Keratinocyte (primary cell): ENCODE results near the gene SPINK9. TPM values are rescaled to one million over a fixed set of nuclear protein-coding genes. Genes with fewer than 3 reads are reported as not detected.

Experiments
- DNase-seq: peaks from one replicate; pipeline ENCODE4 v3.0.0-alpha.2; 2011; ENCODE audit warnings: low read depth, missing footprints, low spot score
- FAIRE-seq: peaks from 2 replicates; lab custom pipeline; 2011; peaks lifted over from hg19 to GRCh38; lab: Jason Lieb, UNC
- H2AFZ ChIP-seq: 2 replicates; pipeline ENCODE4 v1.6.0; 2012; ENCODE audit warnings: low read length, control low read depth, inconsistent platforms; ENCODE audit not compliant: control insufficient read depth
- H3K27ac ChIP-seq: 2 replicates; pipeline ENCODE4 v1.5.1; 2011; ENCODE audit warnings: low read length; ENCODE audit not compliant: control insufficient read depth, insufficient read depth
- H3K27me3 ChIP-seq: 3 replicates; pipeline ENCODE4 v1.6.0; 2011; ENCODE audit warnings: low read length; ENCODE audit not compliant: control insufficient read depth, insufficient read depth; ENCODE audit errors: extremely low read depth
- H3K36me3 ChIP-seq, 2 experiments: 2 replicates in 1 of 2; 3 replicates in 1 of 2; pipeline ENCODE4 v1.5.1; 2011; ENCODE audit warnings: low read length in 2 of 2, mild to moderate bottlenecking in 1 of 2; ENCODE audit not compliant: control insufficient read depth in 2 of 2, insufficient read depth in 2 of 2; ENCODE audit errors: extremely low read depth in 1 of 2
- H3K4me1 ChIP-seq: 3 replicates; pipeline ENCODE4 v1.5.1; 2011; ENCODE audit warnings: low read length; ENCODE audit not compliant: control insufficient read depth, insufficient read depth; ENCODE audit errors: extremely low read depth
- H3K4me2 ChIP-seq: 3 replicates; pipeline ENCODE4 v1.6.0; 2011; ENCODE audit warnings: low read depth, low read length; ENCODE audit not compliant: control insufficient read depth, insufficient read depth; ENCODE audit errors: extremely low read depth
- H3K4me3 ChIP-seq, 3 experiments: fragments of 200-600 bp in 1 of 3; sonication (generic) in 1 of 3; 2 replicates in 2 of 3; 3 replicates in 1 of 3; pipeline ENCODE4 v1.5.1; 2011 to 2016; ENCODE audit warnings: low read length in 3 of 3, mild to moderate bottlenecking in 3 of 3, control low read depth in 2 of 3, inconsistent platforms in 1 of 3, low read depth in 1 of 3, mixed read lengths in 1 of 3, mixed run types in 1 of 3, moderate library complexity in 1 of 3; ENCODE audit not compliant: control insufficient read depth in 2 of 3, insufficient read depth in 2 of 3; ENCODE audit errors: extremely low read depth in 1 of 3
- H3K79me2 ChIP-seq: 2 replicates; pipeline ENCODE4 v1.6.0; 2012; ENCODE audit warnings: low read length; ENCODE audit not compliant: control insufficient read depth, insufficient read depth
- H3K9ac ChIP-seq: 3 replicates; pipeline ENCODE4 v1.6.0; 2011; ENCODE audit warnings: low read length; ENCODE audit not compliant: control insufficient read depth, insufficient read depth; ENCODE audit errors: extremely low read depth
- H3K9me1 ChIP-seq: 3 replicates; pipeline ENCODE4 v1.6.0; 2011; ENCODE audit warnings: low read length; ENCODE audit not compliant: control insufficient read depth, insufficient read depth; ENCODE audit errors: extremely low read depth
- H3K9me3 ChIP-seq: 2 replicates; pipeline ENCODE4 v1.5.1; 2012; ENCODE audit warnings: low read depth, low read length; ENCODE audit not compliant: control insufficient read depth
- H4K20me1 ChIP-seq: 3 replicates; pipeline ENCODE4 v1.6.0; 2011; ENCODE audit warnings: low read length; ENCODE audit not compliant: control insufficient read depth, insufficient read depth; ENCODE audit errors: extremely low read depth
- CTCF ChIP-seq, 3 experiments: IDR thresholded peaks in 1 of 3; conservative IDR thresholded peaks in 1 of 3; optimal IDR thresholded peaks in 1 of 3; 2 replicates in 2 of 3; 3 replicates in 1 of 3; pipeline versions ENCODE3 to v1.5.1; 2011; ENCODE audit warnings: low read length in 3 of 3, mild to moderate bottlenecking in 3 of 3, moderate library complexity in 2 of 3, control low read depth in 1 of 3, inconsistent platforms in 1 of 3; ENCODE audit not compliant: insufficient read depth in 2 of 3; ENCODE audit errors: extremely low read depth in 1 of 3
- EZH2 ChIP-seq: IDR thresholded peaks from one replicate; pipeline ENCODE4 v1.6.1; 2012; ENCODE audit warnings: inconsistent platforms, mild to moderate bottlenecking, low read length, moderate library complexity
- dilution Hi-C: fragments of 300-500 bp; cut with MboI; formaldehyde crosslinking; loops from one replicate; pipeline ENCODE4 v1.7.0; 2020; ENCODE audit warnings: low sequenced_read_pairs; ENCODE audit not compliant: extremely low pct_ligation_motif_present
- polyA plus RNA-seq, 5 experiments: library from polyadenylated mRNA; depleted of rRNA in 3 of 5; stranded (reverse) in 3 of 5; stranded (forward) in 1 of 5; unstranded in 1 of 5; fragments of >200 nt; gene quantifications; 1 replicate in 1 of 5; 2 replicates in 3 of 5; 3 replicates in 1 of 5; pipeline versions ENCODE4 v1.2.1 to v1.2.3, GENCODE V29; 2011 to 2012; ENCODE audit warnings: missing spikeins in 2 of 5, low read depth in 1 of 5, low replicate concordance in 1 of 5
- small RNA-seq, 3 experiments: library from RNA; depleted of rRNA; stranded (forward); fragments of <200 nt; gene quantifications; one replicate each; pipeline ENCODE3, GENCODE V24; 2012; ENCODE audit warnings: low read depth in 3 of 3, low replicate concordance in 1 of 3; ENCODE audit not compliant: insufficient read length in 3 of 3

SPINK9 gene
- polyA plus RNA-seq, 1 donor (not counting 4 experiments of a cell fraction or from before 2014, with no cell fraction given) = not detected

DNA sequence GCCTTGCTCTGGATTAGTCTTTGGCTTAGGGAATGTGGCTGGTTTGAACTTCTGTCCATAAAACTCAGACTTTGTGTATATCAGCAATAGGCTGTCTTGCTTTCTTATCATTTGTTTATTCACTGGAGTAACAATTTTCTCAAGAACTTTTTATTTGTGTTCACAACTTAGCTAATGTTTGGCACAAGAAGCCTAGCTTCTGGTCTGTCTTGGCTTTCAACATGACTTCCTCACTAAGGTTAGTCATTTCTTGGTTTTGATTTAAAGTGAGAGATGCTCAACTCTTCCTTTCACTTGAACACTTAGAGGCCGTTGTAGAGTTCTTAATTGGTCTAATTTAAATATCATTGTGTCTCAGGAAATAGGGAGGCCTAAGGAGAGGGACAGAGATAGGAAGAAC lies 53.3 kb downstream of the SPINK9 start:
- no peak for TF ChIP-seq EZH2
- no peak for TF ChIP-seq CTCF (optimal IDR thresholded peaks at IDR 0.05 in 1 of 3, IDR thresholded peaks at IDR 0.05 in 1 of 3, conservative IDR thresholded peaks at IDR 0.05 in 1 of 3; ENCODE audit: extremely low read depth in 1 of 3, insufficient read depth in 2 of 3, low read length in 3 of 3)
- dilution Hi-C loops = no loop called here
- H3K9me3 ChIP-seq = no peaks in the 10 kb centered on the region
- no peak overlapping the region for H3K27ac ChIP-seq
- H3K9ac ChIP-seq = no peak overlapping the region
- no peaks in the 10 kb centered on the region for H3K27me3 ChIP-seq
- peaks cover 2% of the 10 kb centered on the region for H4K20me1 ChIP-seq
- H3K36me3 ChIP-seq = peaks cover 4 to 7% of the 10 kb centered on the region in 2 experiments
- H3K4me3 ChIP-seq = no peak overlapping the region
- FAIRE-seq (no peak), DNase-seq (no peak)
- H2AFZ ChIP-seq = no peak overlapping the region
- peaks cover 92% of the 10 kb centered on the region for H3K79me2 ChIP-seq
- H3K4me1 ChIP-seq = peaks cover 7% of the 10 kb centered on the region
- H3K9me1 ChIP-seq = peaks cover 2% of the 10 kb centered on the region
- no peak overlapping the region for H3K4me2 ChIP-seq

Small RNAs within 50 kb of the gene (small RNA-seq; reads per million reads assigned to genes)
- gene RF00017 = 0 reads per million in 3 experiments

Other genes starting within 250 kb of the SPINK9 start
- gene SPINK14, start 167.0 kb upstream of the SPINK9 start, polyA plus RNA-seq = not detected in 3 replicates
- gene SPINK6, start 132.5 kb upstream of the SPINK9 start, polyA plus RNA-seq = 25.8 to 67.7 TPM (median 35.5 TPM) in 3 replicates
- gene MARCOL, start 97.0 kb upstream of the SPINK9 start, polyA plus RNA-seq = not detected in 3 replicates
- not detected in 3 replicates for gene SPINK13, start 66.8 kb upstream of the SPINK9 start, polyA plus RNA-seq
- 0.87 to 19.5 TPM (median 0.93 TPM) in 3 replicates for gene SPINK7, start 23.1 kb upstream of the SPINK9 start, polyA plus RNA-seq
- gene FBXO38, start 48.4 kb downstream of the SPINK9 start, polyA plus RNA-seq = 15.8 to 30.4 TPM (median 26.8 TPM) in 3 replicates